Left hindlimb (tissue), 1 donor: ENCODE results near the gene C2orf66.

ENCODE experiments used
- DNase-seq: peaks from one replicate; pipeline ENCODE4 v3.0.0-alpha.2; 2018

C2orf66 gene

DNA sequence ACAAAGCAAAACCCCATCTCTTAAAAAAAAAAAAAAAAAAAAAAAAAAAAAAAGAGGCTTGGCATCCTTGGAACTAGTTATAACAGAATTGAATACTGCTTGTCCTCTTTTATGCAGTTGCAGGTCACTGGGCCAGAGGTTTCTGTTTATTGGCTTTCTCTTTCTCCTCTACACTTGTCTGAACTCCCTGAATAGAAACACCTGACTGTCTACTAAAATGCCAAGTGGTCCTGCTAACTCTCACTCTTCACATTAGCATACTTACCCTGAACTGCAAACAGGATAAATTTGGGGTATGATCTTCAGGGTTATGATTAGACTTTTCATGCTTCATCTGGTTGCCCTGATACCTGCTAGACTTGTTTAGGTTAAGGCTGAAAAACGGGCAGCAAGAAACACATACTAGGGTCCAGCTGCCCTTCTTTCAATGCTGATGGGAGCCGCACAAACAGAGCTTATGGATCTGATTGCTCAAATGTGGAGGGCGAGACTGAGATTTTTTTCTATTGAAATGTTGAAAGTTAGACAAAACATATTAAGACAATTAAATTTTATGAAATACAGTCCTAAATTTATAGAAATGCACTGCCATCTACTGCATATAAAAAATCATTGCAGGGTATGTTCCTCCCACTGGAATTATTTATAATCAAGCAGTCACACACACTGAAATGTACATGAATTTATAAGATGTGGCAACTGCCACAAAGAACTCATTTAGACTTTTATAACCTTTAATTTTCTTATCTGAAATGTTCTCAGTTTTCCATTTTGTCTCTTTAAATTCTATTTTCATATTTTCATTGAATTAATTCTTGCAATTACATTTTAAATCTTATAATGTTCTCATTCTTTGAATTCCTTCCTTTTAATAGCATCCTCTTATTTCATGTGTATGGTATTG, 50.4 kb downstream of the C2orf66 start:
- no peak for DNase-seq
